GM18507 (cell line): ENCODE data around the gene RAB5B.
"Not testable (repeated sequence)": the region's sequence is repeated elsewhere in the genome, so short reads cannot be mapped to it uniquely, and the experiment has no call there.

Experiments used
- DNase-seq: peaks from one replicate; pipeline ENCODE4 v3.0.0; 2011; ENCODE audit warnings: low read depth; ENCODE audit not compliant: insufficient read length; ENCODE audit errors: extremely low spot score
- FAIRE-seq: peaks from 2 replicates; lab custom pipeline; 2011; peaks lifted over from hg19 to GRCh38; lab: Jason Lieb, UNC

Gene RAB5B

GRCh38 chr12:55978393-55978792 is 4.5 kb downstream of the RAB5B start:
- FAIRE-seq (no peak), DNase-seq (no peak)

GRCh38 chr12:55979069-55979468 is 5.2 kb downstream of the RAB5B start:
- DNase-seq (no peak), FAIRE-seq (no peak)

- not testable (repeated sequence) for FAIRE-seq
Measured at GRCh38 chr12:55981882-55982281, 8.0 kb downstream of the RAB5B start.

GRCh38 chr12:55982319-55982936 is 8.6 kb downstream of the RAB5B start:
- peak; percentile 83 for FAIRE-seq
- peak; percentile 36 for DNase-seq

More at GRCh38 chr12:55981882-55982281, 8.0 kb downstream of the RAB5B start:
- DNase-seq: not testable (repeated sequence)

GRCh38 chr12:55983232-55983842 is 9.5 kb downstream of the RAB5B start:
- DNase-seq (no peak), FAIRE-seq (no peak)

- FAIRE-seq: no peak
- DNase-seq: no peak
Measured at GRCh38 chr12:55984861-55985260, 11.0 kb downstream of the RAB5B start.

GRCh38 chr12:55985341-55985740 is 11.5 kb downstream of the RAB5B start:
- DNase-seq (no peak), FAIRE-seq (no peak)

GRCh38 chr12:55985976-55986375 is 12.1 kb downstream of the RAB5B start:
- DNase-seq, FAIRE-seq: not testable (repeated sequence)

- FAIRE-seq (no peak), DNase-seq (no peak)
Measured at GRCh38 chr12:55991110-55991509, 17.2 kb downstream of the RAB5B start.

- DNase-seq: no peak
- no peak for FAIRE-seq
Measured at GRCh38 chr12:55993230-55993853, 19.5 kb downstream of the RAB5B start.

GRCh38 chr12:55995366-55995765 is 21.5 kb downstream of the RAB5B start:
- DNase-seq: no peak
- no peak for FAIRE-seq

- DNase-seq (peak; percentile 45), FAIRE-seq (peak; percentile 83)
Measured at GRCh38 chr12:55996201-55996714, 22.4 kb downstream of the RAB5B start.

GRCh38 chr12:55996715-55997534 is 23.0 kb downstream of the RAB5B start, which contains the start of gene SUOX:
Gene SUOX (plus strand): TSS chr12:55997276. CDS start chr12:56002222, 4,946 bp downstream.
- peak; percentile 98 for FAIRE-seq
- peak; percentile 98 for DNase-seq

- FAIRE-seq (no peak), DNase-seq (no peak)
Measured at GRCh38 chr12:55997535-55997859, 23.6 kb downstream of the RAB5B start.

- FAIRE-seq, DNase-seq: not testable (repeated sequence)
Measured at GRCh38 chr12:55999522-55999921, 25.6 kb downstream of the RAB5B start.

GRCh38 chr12:55999999-56000540 is 26.2 kb downstream of the RAB5B start:
- not testable (repeated sequence) for FAIRE-seq, DNase-seq

GRCh38 chr12:56001487-56002100 is 27.7 kb downstream of the RAB5B start:
- DNase-seq (no peak), FAIRE-seq (no peak)

GRCh38 chr12:56003376-56003775 is 29.5 kb downstream of the RAB5B start:
- not testable (repeated sequence) for DNase-seq, FAIRE-seq

- no peak for FAIRE-seq
- DNase-seq: no peak
Measured at GRCh38 chr12:56004211-56004610, 30.3 kb downstream of the RAB5B start.
